Activated T-cell treated with anti-CD3 and anti-CD28 coated beads for 4 hours (primary cell): ENCODE measurements around the gene DPP9.

ENCODE experiments used
- DNase-seq: peaks from one replicate; pipeline ENCODE4 v3.0.0-alpha.2; 2020

Gene DPP9

DNA sequence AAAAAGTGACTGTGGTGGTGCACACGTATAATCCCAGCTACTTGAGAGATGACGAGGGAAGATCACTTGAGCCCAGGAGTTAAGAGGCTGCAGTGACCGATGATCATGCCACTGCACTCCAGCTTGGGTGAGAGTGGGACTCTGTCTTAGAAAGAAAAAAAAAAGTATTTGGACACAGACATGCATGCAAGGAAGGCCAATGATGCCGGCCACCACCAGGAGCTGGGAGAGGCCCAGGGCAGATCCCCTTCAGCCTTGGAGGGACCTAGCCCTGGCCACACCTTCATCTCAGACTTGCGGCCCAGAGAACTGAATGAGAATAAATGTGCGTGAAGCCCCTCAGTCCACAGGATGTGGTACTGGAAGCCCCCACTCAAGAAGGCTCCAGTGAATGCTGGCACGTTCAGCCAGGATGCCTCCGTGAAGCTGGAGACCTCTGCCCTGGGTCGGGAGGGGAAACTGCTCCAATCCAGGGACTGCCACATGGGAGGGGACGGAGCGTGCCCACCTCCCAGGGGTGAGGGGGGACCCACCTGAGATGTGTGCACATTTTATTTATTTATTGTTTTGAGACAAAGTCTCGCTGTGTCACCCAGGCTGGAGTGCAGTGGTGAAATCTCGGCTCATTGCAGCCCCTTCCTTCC is 69.7 kb downstream of the DPP9 start:
- no peak for DNase-seq

DNA sequence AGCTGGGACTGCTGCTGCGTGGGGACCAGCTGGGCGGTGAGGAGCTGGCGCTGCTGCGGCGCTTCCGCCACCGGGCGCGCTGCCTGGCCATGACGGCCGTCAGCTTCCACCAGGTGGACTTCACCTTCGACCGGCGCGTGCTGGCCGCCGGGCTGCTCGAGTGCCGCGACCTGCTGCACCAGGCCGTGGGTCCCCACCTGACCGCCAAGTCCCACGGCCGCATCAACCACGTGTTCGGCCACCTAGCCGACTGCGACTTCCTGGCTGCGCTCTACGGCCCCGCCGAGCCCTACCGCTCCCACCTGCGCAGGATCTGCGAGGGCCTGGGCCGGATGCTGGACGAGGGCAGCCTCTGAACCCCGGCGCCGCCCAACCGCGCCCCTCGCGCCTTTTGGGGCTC is 71.6 kb downstream of the DPP9 start:
- no peak for DNase-seq

DNA sequence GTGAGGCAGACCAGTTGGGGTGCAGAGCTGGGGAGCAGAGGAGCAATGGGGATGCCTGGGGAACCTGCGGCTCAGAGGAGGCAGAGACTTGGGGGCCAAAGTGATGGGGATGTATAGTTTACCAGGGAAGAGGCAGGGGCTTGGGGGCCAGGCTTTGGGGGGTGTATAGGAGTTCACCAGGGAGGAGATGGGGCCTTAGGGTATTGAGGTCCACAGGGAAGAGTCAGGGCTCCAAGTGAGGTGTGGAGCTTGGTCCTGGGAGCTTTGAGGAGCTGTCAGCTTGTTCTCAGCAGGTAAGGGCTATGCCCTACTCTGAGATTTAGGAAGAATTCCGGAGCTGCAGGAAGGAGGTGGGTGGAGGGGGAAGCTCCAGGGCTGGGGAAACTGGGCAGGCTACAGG is 73.5 kb downstream of the DPP9 start:
- DNase-seq = no peak

DNA sequence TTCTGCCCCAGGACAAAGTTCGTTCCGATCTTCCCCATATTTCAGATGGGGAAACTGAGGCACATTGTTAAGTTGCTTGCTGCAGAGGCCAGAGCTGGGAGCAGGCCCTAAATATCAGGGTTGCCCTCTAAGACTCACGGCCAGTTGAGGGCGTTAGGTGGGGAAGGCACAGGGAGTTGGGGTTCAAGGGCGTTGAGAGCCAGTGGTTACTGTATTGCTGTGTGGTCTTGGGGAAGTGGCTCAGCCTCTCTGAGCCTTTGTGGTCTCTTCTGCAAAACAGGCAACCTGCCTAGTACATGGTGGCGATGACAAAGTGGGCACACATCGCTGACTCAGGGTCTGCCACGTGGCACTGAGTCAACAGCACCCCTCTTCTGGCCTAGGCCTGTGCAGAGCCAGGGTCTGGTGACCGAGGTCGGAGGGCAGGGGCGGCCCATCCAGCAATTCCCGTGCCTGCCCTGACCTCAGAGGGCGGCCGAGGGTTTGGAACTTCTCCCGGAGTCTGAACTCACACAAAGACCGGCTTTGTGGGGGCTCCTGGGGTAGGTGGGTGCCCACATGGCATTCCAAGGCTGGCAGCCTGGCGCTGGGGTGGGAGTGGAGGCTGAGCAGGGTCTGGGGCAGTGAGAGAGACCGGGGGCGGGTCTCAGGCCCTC is 74.1 kb downstream of the DPP9 start:
- DNase-seq = no peak

DNA sequence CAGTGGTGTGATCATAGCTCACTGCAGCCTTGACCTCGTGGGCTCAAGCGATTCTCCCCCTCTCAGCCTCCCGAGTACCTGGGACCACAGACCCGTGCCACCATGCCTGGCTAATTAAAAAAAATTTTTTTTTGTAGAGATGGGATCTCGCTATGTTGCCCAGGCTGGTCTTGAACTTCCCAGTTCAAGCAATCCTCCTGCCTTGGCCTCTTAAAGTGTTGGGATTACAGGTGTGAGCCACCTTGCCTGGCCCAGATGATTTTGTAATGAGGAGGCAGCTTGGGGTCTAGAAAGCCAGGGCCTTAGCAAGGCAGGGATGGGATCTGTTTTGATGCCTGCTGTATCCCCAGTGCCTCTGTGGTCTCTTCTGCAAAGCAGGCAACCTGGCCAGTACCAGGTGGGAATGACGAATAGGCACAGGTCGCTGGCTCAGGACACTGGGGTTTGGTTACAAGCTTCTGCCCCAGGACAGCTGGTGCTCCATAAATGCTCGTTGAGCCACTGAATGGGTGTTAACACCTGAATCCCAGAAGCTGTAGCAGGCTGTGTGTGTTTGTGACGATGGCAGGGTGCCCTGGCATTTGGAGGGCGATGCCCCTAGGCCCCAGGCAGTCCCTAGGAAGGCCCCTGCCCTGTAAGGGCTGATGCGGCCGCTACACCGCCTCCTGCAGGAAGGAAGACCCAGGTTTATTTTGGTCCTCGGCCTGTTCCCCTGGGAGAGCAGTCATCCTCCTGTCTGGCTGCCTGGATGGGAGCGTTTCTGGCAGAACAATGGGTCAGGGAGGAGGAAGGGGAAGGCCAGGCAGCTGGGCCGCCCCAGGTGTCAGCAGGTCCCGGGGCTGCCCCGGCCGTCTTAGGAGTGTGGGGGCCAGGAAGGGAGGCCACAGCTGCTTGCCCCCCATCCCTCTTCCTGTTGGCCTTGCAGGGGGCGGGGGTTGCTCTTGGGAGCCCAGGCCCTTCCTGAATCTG is 75.7 kb downstream of the DPP9 start:
- DNase-seq = no peak

DNA sequence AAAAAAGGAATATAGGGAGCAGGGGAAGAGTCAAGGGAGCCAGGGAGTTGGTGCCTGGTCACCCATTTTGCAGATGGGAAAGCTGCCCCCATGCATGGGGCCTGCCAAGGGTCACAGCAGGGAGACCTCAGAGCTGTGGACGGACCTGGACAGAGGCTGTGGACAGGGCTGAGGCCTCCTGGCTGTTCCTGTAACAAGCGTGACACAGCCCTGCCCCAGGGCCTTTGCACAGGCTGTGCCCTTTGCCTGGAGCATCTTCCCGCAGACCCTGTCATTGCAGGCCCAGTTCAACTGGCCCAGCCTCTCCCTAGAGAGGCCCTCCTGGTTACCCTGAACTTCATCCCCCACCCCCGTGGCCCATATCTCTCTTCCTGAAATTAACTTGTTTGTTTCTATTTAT is 77.9 kb downstream of the DPP9 start:
- no peak for DNase-seq

DNA sequence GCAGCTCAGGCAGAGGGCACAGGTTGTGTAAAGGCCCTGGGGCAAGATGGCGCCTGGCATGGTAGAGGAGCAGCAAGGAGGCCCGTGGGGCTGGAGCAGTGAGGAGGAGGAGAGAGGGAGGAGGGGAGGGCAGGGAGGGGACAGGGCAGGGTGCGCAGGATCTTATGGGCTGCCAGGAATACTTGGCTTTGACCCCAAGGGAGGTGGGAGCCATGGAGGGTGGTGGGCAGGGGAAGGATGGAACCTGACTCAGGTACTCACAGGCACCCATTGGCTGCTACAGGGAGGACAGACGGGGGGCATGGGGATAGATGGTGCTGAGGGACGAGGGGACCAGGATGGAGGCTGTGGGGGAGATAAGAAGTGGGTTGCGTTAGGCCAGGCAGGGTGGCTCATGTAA is 81.0 kb downstream of the DPP9 start:
- no peak for DNase-seq

DNA sequence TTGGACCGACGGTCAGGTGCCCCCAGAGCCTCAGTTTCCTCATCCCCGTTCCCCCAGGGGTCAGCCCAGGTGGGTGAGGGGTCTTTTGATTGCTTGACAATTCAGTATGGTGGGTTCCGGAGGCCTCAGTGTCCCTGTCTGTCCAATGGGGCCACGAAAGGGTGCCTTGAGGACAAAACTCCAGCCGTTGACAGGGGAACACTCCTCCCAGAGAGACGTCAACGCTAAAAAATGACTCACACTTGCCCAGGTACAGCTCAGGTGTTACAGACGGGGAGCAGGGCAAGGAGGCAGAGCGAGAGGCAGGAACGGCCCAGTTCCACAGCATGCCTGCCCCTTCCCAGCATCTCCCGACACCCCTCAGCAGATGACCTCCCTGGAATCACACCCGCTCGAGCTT is 82.5 kb downstream of the DPP9 start:
- no peak for DNase-seq

DNA sequence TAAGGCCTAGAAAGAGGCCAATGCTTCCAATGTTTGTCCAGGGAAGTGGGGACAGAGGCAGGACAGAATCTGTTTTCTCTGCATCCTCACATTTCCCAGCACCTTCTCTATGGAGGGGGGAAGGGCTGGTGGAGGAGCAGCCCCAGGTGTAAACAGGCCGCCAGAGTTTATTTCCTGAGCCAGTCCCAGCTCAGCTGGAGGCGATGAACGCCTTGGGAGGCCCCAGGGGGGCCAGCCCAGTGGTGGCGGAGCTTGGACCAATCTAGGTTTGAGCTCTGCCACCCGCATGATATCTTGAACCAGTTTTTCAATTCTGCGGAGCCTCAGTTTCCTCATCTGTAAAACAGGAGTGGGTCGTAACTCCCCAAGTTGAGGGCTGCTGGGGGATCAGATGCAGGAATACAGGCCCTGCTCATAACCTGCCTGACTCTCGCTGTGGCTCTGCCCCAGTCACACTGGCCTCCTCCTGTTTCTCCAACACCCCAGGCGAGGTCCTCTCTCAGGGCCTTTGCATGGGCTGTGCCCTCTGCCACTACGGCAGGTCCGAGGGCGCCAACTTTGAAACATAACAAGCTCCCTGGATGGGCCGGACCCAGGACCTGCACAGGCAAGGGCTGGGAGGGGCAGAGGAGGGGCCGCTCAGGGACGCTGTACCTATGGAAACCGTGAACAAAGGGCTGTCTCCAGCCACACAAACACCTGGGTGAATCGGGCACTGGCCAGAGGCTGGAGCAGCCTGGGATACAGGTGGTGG is 83.2 kb downstream of the DPP9 start:
- no peak for DNase-seq

DNA sequence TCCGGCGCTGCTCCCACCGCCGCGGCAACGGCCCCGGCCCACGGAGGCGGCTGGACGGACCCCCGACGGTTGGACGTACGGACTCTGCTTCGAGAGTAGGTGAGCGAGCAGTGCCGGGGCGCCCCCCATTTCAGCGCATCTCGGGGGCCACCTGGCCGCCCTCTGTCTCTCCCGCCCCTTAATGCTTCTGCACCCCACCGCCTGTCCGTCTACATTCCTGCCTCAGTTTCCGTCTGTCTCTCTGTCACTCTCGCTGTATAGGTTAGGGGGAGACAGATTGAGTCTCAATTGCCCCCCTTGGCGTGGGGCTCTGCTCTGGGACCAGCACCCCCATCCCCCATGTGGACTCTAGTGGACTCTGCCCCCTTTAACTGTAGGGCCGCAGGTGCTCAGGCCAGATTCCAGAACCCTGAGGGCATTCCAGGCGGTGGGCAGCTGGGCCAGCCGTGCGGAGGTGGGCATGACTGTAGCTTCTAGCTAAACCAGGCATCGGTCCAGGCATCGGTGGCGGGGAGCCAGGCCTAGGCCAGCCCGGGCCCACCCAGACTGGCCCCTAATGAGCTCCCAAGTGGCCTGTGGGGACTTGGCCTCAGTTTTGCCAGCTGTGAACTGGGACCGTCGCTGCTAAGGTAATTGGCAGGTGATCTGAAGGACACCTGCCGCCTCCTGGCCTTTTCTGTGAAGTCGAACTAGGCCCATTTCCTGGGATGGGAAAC is 84.0 kb downstream of the DPP9 start:
- no peak for DNase-seq

DNA sequence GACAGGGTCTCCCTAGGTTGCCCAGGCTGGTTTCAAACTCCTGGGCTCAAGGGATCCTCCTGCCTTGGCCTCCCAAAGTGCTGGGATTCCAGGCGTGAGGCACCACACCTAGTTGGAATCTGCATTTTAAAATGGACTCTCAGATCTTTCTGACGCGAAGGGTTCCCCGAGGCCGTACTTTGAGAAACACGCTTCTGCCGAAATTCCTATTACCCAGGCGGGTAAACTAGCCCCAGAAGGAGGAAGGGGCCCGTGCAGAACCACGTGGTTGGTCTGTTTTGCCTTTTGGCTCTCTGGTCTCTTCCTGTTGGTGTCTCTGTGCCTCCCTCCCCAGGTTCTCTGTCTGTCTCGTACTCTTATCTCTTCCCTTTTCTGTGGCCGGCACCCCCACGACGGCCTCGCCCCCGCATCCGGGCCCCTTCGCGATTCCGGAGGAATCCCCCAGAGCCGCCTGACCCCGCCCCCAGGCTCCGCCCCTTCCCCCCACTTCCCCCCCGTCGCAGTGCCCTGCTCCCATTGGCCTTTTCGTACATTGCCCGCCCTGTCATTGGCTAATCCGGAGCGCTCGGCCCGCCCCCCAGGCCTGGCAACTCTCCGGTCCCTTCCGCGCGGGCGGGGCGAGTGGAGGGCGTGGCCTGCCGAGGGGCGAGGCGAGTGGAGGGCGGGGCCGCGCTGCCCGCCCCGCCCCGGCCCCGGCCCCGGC is 84.7 kb downstream of the DPP9 start, which contains the start of gene TNFAIP8L1:
TSS of gene TNFAIP8L1 (plus strand) at position 689 of the 703 bp plus-strand sequence. CDS start 12,354 bp downstream, outside the sequence.
- DNase-seq = peak; percentile 99

DNA sequence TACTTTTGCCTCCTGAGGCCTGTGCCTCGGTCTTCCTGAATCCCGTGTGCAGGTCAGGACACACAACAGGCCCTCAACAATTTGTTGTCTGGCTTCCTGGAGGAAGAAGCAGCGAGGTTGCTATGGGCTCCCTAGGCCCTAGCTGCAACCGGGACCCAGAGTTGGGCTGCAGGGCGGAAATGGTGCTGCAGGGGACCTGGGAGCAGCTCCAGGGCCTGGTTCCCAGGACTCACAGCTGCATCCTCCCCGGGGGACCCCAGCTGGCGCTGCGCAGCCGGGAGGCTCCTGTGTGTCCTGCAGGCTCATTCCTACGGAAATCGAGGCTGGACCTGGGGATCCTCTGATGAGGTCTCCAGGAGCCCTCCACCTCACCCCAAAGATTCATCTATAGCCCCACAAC is 85.3 kb downstream of the DPP9 start:
- DNase-seq = no peak

DNA sequence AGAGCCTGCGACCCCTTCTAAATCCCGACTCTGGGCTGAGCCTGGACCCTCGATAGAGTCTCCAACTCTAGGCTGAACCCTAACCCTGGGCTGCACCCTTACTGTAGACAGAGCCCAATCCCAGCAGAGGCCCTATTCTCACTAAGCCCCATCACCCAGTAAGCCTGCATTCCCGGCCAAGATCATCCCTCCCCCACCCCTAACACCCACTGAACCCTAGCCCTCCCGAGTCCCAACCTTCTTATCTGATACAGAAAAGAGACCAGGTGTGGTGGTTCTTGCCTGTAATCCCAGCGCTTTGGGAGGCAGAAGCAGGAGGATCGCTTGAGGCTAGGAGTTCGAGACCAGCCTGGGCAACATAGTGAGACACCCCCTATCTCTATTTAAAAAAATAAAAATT is 86.9 kb downstream of the DPP9 start:
- no peak for DNase-seq

DNA sequence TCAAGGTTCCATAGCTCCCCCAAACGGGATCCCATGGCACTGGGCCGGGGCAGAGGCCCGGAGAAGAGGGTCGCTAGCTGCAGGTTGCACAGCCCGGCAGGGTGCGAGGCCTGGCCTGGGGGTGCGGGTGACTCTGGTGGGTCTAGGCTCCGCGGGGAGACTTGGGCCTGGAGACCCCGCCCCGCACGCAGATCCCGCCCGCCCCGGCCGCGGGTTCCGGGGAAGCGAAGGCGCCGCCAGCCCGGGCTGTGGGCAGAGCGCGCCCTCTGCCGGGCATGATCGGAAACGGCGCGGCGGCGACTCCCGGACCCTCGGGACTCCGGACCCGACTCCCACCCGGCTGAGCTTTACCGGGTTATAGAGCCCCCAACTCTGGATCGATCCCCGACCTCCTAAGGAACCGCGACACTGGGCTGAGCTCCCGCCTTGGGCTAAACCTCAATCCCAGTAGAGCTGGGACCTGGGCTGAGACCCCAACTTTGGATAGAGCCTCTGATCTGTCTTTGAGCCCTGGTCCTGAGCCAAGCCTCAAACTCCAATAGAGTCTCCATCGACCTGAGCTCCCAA is 87.4 kb downstream of the DPP9 start:
- peak; percentile 68 for DNase-seq

DNA sequence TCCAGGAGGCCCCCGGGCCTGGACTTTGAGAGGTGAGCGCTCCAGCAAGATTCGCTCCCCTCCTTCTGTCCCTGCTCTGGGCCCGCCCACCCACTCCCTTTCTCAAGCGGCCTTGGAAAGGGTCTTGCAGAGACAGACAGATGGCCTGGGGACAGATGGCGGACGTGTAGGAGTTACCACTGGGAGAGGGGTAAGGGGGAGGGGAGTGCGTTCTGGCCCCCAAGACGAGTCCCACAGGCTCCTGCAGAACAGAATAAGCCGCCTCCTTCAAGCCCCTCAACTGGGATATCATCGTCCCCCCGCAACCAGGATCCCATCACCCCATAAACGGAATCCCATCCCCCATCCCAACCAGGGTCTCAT is 87.9 kb downstream of the DPP9 start:
- DNase-seq = no peak

DNA sequence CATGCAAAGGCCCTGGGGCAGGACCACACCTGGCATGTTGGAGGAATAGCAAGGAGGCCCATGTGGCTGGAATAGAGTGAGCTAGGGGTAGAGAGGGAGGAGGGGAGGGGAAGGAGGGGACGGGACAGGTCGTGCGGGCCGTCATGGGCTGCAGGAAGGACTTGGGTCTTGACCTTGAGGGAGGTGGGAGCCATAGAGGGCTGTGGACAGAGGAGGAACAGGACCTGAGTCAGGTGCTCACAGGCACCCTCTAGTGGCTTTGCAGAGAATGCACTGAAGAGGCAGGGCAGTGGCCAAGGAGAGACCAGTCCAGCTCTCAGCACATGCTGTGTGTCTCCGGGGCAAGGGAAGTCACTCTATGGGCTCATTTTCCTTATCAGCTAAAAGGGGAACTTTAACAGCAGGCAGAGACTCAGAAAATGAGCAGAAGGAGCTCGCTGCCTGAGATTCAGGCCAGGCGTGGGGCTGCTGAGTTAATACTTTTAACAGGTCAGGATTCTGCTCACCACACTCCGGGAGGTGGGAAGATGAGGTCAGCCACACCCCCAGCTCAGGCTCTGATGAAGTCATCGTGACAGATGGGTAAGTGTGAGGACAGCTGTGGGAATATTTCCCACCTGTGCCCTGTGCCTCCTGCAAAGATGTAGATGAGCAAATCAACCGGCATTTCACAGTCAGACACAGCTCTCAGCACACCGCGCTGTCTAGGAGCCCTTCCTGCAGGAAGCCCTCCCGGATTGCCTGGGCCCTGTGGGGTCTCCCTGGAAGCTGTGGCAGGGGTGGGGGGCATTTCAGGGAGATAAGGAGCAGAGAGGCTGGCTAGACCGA is 90.3 kb downstream of the DPP9 start:
- DNase-seq = no peak
